DMS79 treated with DMSO at 0.1 percent for 48 hours (cell line): Measurements from ENCODE around the gene HGS.

Experiments used
- DNase-seq: peaks from one replicate; lab custom pipeline; 2025; lab: John Stamatoyannopoulos, UW

HGS gene

GRCh38 chr17:81741049-81741593, 57.3 kb downstream of the HGS start:
- DNase-seq, result no peak

DNA sequence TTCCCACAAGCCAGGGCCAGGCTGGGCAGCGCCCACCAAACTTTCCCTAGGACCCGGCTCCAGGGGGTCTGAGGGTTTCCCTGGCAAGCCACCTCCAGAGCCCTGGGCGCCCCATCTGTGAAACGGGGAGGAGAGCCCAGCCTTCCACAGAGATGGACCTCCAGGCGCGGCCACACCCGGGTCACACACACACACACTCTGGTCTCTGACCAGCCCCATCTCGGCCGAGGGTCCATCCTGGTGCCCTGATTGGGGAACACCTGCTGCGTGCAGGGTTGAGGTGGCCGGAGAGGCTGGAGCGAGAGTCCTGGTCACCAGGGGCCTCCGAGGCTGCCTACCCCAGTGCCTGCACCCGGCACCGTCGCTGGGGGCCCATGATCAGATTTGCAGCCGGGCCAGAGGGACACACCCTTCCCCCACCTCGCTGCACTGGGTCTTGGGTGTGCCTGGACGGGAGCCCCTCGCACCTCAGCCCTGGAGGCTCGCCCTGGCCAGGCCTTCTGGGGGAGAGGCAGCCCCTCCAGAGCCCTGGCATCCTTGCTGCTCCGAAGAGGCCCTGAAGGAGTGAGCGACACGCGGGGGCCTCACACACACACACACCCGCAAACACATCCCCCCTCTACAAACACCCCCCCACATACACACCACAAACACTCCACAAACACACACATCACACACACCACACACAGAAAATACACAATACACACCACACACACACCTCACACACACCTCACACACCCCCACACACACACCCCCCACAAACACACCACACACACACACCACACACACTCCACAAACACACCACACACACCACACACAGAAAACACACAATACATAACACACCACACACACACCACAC, 58.0 kb downstream of the HGS start:
- no peak for DNase-seq
